IPS-18a (cell line): Measurements from ENCODE around the gene PIK3C2G.

Experiments
- H3K27ac ChIP-seq: one replicate; pipeline ENCODE4 v1.5.1; 2013; ENCODE audit warnings: low read length
- H3K27me3 ChIP-seq: one replicate; pipeline ENCODE4 v1.6.1; 2013; ENCODE audit warnings: mild to moderate bottlenecking, low read length; ENCODE audit not compliant: control insufficient read depth, insufficient read depth
- H3K36me3 ChIP-seq: one replicate; pipeline ENCODE4 v1.6.1; 2013; ENCODE audit warnings: low read depth, low read length; ENCODE audit not compliant: control insufficient read depth
- H3K4me1 ChIP-seq: one replicate; pipeline ENCODE4 v1.6.1; 2013; ENCODE audit warnings: low read depth, low read length; ENCODE audit not compliant: control insufficient read depth
- H3K4me3 ChIP-seq: one replicate; pipeline ENCODE4 v1.5.1; 2013; ENCODE audit warnings: low read length
- H3K9ac ChIP-seq: one replicate; pipeline ENCODE4 v1.6.1; 2013; ENCODE audit warnings: mild to moderate bottlenecking, low read length, moderate library complexity
- H3K9me3 ChIP-seq: one replicate; pipeline ENCODE4 v1.6.1; 2013; ENCODE audit warnings: low read depth, low read length; ENCODE audit not compliant: control insufficient read depth

PIK3C2G gene

DNA sequence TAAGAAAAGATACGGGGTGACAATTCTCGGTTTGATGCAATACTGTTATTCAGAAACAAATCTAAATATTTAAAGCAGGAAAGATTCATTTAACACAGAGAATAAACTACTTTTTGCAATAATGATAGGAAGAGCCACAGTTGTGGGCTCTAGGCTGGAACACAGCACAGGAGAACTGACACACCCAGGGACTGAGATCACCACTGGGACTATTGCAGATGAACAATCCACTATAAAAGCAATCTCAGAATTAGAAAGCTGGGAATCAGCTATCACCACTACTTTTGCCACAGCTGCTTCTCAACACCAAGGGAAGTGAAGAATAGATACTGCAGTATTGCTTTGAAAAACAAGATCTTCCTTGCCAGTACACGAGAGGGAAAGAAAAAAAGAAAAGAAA, 4.1 kb upstream of the PIK3C2G start:
- no peaks in the 10 kb centered on the region for H3K27me3 ChIP-seq

DNA sequence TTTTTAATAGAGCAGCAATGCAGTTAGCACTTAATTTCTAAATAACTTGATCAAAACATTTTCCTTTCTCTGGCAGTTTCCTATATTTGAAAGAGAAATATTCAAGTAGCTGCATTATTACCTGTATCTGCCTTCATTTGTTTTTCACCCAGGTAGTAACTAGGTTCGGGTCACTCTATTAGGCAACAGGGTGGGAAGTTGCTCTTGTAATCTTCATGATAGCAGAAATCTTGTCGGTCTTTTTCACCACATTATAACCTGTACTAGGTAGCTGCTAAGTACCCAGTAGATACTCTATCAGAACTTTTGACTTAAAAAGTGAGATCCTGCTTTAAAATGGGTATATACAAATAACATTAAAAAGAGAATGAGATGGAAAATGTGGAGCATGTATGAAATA, 2.4 kb upstream of the PIK3C2G start:
- H3K27ac ChIP-seq, result no peak overlapping the region
- H3K9me3 ChIP-seq, result no peaks in the 10 kb centered on the region
- no peak overlapping the region for H3K9ac ChIP-seq

More for the DNA sequence above, 4.1 kb upstream of the PIK3C2G start:
- Histone ChIP-seq H3K4me3 (no peak overlapping the region), H3K9ac (no peak overlapping the region), H3K4me1 (no peaks in the 10 kb centered on the region), H3K27ac (no peak overlapping the region), H3K9me3 (no peaks in the 10 kb centered on the region), H3K36me3 (no peaks in the 10 kb centered on the region)

DNA sequence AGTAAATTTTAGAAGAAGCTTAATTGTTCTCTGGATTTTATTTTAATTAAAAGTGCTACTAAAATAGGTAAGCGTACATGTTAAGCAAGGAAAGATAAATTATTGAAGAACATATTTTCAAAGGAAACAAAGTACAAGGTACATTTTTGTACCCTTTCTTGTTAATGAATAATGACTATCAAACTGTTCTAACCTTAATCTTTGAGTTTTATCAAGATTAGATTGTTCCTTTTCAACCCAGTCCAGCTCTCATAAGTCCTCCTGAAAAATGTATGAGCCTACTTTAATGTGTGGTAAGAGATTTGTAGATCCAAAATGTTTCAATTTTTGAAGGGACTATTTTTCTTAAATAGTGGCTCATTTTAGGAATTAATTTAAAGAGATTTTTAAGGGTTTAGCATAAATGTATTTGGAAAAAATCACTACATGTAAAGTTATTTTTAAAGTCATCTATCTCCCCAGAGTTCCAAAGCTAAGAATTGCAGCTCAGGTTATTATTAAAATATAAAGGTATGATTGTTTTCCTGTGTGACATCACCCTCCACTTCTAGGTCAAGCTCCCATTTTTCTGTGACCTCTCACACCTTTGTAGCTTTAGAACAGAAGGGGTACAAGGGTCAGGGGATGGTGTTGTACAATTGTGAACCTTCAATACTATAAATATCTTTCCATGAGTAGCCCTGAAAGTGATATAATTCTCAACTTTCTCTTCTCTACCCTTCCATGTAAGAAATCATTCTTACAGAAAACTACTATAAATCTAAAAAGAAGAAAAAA, 1.2 kb upstream of the PIK3C2G start:
- Histone ChIP-seq H3K9me3 (no peaks in the 10 kb centered on the region), H3K27ac (no peak overlapping the region), H3K36me3 (no peaks in the 10 kb centered on the region), H3K4me3 (no peak overlapping the region), H3K9ac (no peak overlapping the region), H3K4me1 (no peaks in the 10 kb centered on the region), H3K27me3 (no peaks in the 10 kb centered on the region)

More for the DNA sequence above, 2.4 kb upstream of the PIK3C2G start:
- no peaks in the 10 kb centered on the region for H3K4me1 ChIP-seq
- H3K27me3 ChIP-seq, result no peaks in the 10 kb centered on the region
- no peaks in the 10 kb centered on the region for H3K36me3 ChIP-seq
- no peak overlapping the region for H3K4me3 ChIP-seq

DNA sequence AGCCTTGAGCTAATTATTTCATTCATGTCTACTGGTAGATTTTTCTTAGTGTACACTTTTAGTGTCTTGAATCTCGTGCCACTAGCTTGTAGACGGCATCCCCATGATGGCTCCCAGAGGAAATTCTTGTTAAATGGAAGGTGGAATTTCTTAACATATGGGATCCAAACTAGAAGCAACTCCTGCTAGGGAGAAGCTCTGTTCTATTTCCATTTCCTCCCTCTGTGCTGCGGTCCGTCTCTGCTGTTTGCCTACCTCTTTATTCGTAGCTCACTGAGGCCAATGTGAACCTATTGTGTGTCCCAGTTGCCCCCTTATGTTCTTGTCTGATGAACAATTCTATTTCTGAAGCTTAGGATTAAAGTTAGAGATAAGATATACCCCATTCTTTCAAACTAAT, 588 bp downstream of the PIK3C2G start:
- Histone ChIP-seq H3K4me1 (no peaks in the 10 kb centered on the region), H3K9me3 (no peaks in the 10 kb centered on the region), H3K4me3 (no peak overlapping the region), H3K36me3 (no peaks in the 10 kb centered on the region), H3K27me3 (no peaks in the 10 kb centered on the region), H3K9ac (no peak overlapping the region), H3K27ac (no peak overlapping the region)

DNA sequence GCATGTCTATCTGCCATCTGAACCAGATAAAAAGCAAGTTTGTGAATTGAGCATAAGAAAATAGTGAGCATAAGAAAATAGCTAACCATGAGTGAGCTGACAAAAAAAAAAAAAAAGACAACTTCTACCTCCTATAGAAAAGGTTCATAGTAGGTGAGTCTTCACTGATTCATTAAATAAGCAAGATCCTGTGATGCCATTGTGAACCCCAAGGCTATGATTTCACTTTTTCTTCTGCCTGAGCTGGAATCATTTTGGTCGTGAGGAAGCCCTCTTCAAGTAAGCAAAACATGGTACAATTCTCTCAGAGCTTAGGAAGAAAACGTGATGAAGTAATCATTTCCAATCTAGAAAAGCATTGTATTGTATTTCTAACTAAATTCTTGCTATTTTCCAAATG, 1.2 kb downstream of the PIK3C2G start:
- no peaks in the 10 kb centered on the region for H3K9me3 ChIP-seq
- no peaks in the 10 kb centered on the region for H3K36me3 ChIP-seq
- H3K9ac ChIP-seq, result no peak overlapping the region
- no peaks in the 10 kb centered on the region for H3K27me3 ChIP-seq
- H3K4me1 ChIP-seq, result no peaks in the 10 kb centered on the region
- no peak overlapping the region for H3K4me3 ChIP-seq
- H3K27ac ChIP-seq, result no peak overlapping the region

DNA sequence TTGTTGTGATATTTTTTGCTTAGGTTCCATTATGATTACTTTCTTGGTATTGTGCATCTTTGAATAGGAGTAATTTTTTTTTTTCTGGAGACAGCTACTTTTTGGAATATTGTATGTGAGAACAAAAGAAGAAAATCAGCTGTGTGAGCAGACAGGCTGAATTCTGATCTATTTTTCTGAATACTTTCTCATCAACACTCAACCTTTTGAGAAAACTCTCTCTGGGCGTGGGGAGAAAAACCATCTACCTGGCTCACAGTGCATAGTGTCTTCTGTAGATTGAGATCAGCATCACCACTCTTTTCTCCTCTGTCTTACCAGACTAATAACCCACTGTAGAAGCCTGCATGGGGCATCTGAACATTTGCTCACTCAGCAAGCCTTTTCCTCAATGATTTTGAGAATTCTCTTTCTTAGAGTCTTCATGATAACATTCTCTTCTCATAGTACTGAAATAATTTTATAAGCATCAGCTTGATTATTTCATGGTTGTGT, 3.3 kb downstream of the PIK3C2G start:
- no peaks in the 10 kb centered on the region for H3K9me3 ChIP-seq
- no peak overlapping the region for H3K9ac ChIP-seq
- no peak overlapping the region for H3K27ac ChIP-seq

DNA sequence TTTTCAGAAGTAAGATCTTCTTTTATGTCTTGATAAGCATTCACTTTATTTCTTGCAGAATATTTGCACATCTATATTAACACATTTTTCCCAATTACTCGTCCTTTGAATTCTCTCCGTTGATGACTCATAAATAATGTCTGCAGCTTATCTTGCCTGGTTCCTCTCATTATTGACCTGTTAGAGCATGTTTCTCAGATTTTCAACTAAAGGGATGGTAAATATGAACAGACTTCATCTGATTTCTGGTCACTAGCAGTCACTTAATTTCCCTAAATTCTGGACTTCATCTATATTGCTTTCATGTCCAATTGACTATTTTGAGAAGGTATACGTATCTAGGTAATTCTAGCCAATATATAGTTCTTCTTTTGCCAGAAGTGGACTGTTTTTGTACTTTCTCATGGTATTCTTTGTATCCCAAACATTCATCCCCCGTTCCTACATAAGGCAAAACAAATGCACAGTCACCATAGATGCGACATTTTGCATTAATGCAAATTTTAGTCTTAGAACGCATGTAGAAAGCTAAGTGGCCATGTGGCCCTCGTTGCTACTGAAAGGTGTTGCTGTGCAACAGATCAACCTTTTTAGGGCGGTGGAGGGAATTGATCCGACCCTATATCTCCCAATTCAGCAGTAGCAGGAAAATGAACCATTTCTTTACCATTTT, 6.2 kb downstream of the PIK3C2G start:
- Histone ChIP-seq H3K36me3 (no peaks in the 10 kb centered on the region), H3K4me3 (no peak overlapping the region), H3K4me1 (no peaks in the 10 kb centered on the region), H3K9ac (no peak overlapping the region), H3K27ac (no peak overlapping the region), H3K27me3 (no peaks in the 10 kb centered on the region), H3K9me3 (no peaks in the 10 kb centered on the region)

More for the DNA sequence above, 3.3 kb downstream of the PIK3C2G start:
- H3K36me3 ChIP-seq, result no peaks in the 10 kb centered on the region
- H3K4me1 ChIP-seq, result no peaks in the 10 kb centered on the region
- H3K4me3 ChIP-seq, result no peak overlapping the region
- no peaks in the 10 kb centered on the region for H3K27me3 ChIP-seq

DNA sequence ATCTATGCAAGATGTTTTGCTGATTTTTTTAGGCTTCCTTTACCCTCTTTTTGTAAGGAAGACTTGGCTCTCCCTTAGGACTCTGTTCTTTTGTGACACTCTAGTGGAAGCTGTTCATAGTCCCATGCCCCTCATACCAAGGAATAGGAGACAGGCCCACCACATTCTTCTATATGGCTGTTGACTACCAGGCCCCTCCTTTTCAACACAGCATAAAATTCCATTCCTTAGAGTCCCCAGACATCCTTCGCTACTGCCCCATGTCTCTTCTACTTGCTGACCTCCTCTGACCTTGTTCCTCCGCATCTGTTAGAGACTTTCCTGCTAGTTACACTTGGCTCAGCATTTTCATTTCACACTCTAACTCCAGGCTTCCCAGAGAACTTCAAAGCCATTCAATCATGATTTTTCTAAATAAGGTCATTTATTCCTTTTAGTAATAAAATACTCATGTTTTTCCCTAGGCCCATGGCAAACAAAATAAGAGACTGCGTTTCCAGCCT, 9.7 kb downstream of the PIK3C2G start:
- no peak overlapping the region for H3K9ac ChIP-seq
- no peaks in the 10 kb centered on the region for H3K4me1 ChIP-seq
- no peak overlapping the region for H3K4me3 ChIP-seq
- no peaks in the 10 kb centered on the region for H3K27me3 ChIP-seq
- H3K9me3 ChIP-seq, result no peaks in the 10 kb centered on the region
- H3K36me3 ChIP-seq, result no peaks in the 10 kb centered on the region
- H3K27ac ChIP-seq, result no peak overlapping the region

DNA sequence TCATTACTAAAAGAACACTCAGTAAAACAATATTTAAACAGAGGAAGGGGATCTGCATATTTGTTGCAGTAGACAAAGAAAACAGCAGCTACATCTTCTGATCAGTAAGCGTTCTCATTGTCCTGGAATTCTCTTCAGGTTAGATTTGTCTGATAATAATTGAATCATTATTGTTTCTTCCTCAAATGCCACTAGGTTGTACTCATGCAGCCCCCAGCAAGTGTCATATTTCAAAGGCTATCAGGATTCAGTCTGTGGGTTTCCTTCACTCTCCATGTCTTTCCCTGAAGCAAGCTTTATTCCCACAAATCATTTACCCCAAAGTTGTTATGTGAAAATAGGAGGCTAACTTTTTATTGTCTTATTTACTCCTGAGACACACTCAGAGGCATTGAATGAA, 14.7 kb downstream of the PIK3C2G start:
- H3K4me1 ChIP-seq, result no peaks in the 10 kb centered on the region
- H3K9me3 ChIP-seq, result no peaks in the 10 kb centered on the region
- no peak overlapping the region for H3K9ac ChIP-seq
- H3K27ac ChIP-seq, result no peak overlapping the region
- H3K36me3 ChIP-seq, result no peaks in the 10 kb centered on the region
- no peak overlapping the region for H3K4me3 ChIP-seq
- no peaks in the 10 kb centered on the region for H3K27me3 ChIP-seq

DNA sequence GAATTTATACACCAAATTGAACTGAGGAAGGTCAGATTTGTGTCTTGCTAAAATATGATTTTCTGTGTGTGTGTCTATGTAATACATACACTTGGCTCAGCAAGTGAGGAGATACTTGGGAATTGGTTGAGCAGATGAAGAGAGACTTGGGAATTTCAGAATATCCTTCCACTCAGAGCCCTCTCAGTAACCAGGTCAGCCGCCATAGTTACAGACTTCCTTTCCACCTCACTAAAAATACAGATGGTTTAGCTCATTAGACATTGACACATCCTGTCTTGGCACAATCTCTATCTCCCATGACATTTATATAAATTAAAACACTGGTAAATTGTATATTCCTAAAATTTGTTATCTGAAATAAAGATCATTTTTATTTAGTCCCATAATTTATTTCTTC, 15.9 kb downstream of the PIK3C2G start:
- Histone ChIP-seq H3K4me3 (no peak overlapping the region), H3K36me3 (no peaks in the 10 kb centered on the region), H3K27me3 (no peaks in the 10 kb centered on the region), H3K9me3 (no peaks in the 10 kb centered on the region), H3K4me1 (no peaks in the 10 kb centered on the region), H3K27ac (no peak overlapping the region), H3K9ac (no peak overlapping the region)

DNA sequence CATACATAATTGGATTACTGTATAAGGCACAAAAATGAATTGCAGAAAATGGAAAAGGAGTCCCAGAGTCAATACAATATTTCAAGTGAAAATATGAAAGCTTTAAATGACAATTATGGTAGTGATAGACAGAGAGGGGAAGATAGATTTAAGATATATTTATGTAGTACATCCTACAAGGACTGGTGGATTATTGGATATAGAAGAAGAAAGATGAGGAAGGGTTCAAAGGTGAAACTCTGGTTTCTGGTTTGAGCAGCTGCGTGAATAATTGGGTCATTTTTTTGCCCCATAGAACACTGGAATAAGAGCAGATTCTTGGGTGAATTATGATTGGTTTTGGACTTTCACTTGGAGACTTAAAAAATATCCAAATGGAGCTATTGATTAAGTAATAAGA, 19.4 kb downstream of the PIK3C2G start:
- Histone ChIP-seq H3K36me3 (no peaks in the 10 kb centered on the region), H3K27me3 (no peaks in the 10 kb centered on the region), H3K9me3 (no peaks in the 10 kb centered on the region), H3K27ac (no peak overlapping the region), H3K4me1 (peaks cover 16% of the 10 kb centered on the region), H3K9ac (no peak overlapping the region), H3K4me3 (no peak overlapping the region)
